Activated CD8-positive, alpha-beta memory T cell treated with anti-CD3 and anti-CD28 coated beads for 36 hours (primary cell): ENCODE data around the gene ALDH6A1. TPM values are rescaled to one million over a fixed set of nuclear protein-coding genes. Genes with fewer than 3 reads are reported as not detected.

Experiments
- CTCF ChIA-PET: fragments of 350-600 bp; sonication (Branson Sonifier 250); formaldehyde crosslinking; loops from one replicate; lab custom pipeline; 2021; ENCODE audit warnings: antibody characterized with exemption; lab: Charles Lee
- POLR2A ChIA-PET: fragments of 350-600 bp; sonication (Branson Sonifier 250); formaldehyde crosslinking; loops from one replicate; lab custom pipeline; 2021; ENCODE audit warnings: antibody characterized with exemption; lab: Charles Lee
- total RNA-seq, 2 experiments: library from RNA; stranded (reverse); gene quantifications; one replicate each; pipeline ENCODE4 v1.2.3, GENCODE V29; 2021

ALDH6A1 gene
- total RNA-seq, 2 experiments from 2014 or later = 12.3 to 12.4 TPM

DNA sequence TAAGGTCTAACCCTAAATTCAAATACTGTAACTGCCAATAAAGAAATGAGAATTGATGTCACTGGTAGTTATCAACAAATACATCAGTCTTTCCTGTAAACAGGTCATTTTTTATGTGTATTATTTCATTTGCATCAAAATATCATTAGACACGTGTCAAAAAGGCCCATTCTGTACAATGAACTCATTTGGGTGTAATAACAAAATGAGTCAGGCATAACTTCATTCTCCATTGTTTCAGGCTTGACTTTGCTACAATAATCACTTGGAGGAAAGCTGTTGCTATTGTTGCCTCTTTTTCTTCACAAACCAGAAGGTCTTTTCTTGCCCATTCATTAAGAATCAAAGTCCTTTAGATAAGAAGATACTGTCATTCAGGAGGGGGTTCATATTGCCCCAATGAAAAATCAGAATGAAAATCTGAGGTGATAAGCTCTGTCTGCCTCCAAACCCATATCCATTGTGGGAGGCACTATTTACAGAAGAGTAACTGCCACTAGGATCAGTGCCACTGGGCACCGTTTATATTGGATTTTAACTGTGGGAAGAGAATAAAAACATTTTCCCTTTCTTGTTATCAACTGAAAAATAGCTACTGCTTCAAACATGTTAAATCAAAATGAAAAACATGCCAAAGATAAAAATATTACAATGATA is 75.3 kb downstream of the ALDH6A1 start:
- POLR2A ChIA-PET = no interaction called here
- CTCF ChIA-PET = no interaction called here

Other genes with a start within 250 kb of the ALDH6A1 start
- gene PTGR2, start 232.6 kb downstream of the ALDH6A1 start, total RNA-seq = 1 to 10 TPM; 4.5 to 5.0 TPM
- gene ZNF410, start 197.6 kb downstream of the ALDH6A1 start, total RNA-seq = 10 to 100 TPM; 66.1 to 66.7 TPM
- 1 to 10 TPM; 1.2 to 1.4 TPM for gene FAM161B, start 134.4 kb downstream of the ALDH6A1 start, total RNA-seq
- gene COQ6, start 134.2 kb downstream of the ALDH6A1 start, total RNA-seq = 10 to 100 TPM; 18.2 to 20.3 TPM
- 10 to 100 TPM; 12.6 to 12.8 TPM for gene ENTPD5, start 65.2 kb downstream of the ALDH6A1 start, total RNA-seq
- gene BBOF1, start 65.1 kb downstream of the ALDH6A1 start, total RNA-seq = 1 to 10 TPM; 2.0 to 2.7 TPM
- 10 to 100 TPM; 16.6 to 17.7 TPM for gene LIN52, start 503 bp upstream of the ALDH6A1 start, total RNA-seq
- not detected for gene VSX2, start 155.0 kb upstream of the ALDH6A1 start, total RNA-seq
- 10 to 100 TPM; 42.0 to 44.3 TPM for gene ABCD4, start 218.5 kb upstream of the ALDH6A1 start, total RNA-seq